Frontal cortex (tissue), 4 donors: ENCODE data around the gene UST. TPM values are rescaled to one million over a fixed set of nuclear protein-coding genes. Genes with fewer than 3 reads are reported as not detected.
A peak's percentile ranks its signal among the peaks of the same experiment; 100 is the strongest.
"Not testable (repeated sequence)": the region's sequence is repeated elsewhere in the genome, so short reads cannot be mapped to it uniquely, and the experiment has no call there.

Source experiments
- DNase-seq, 2 donors: peaks; one replicate each; pipeline ENCODE4 v3.0.0; 2012; ENCODE audit warnings: low spot score in 2 of 2
- FAIRE-seq: peaks from 2 replicates; lab custom pipeline; 2012; peaks lifted over from hg19 to GRCh38; lab: Jason Lieb, UNC
- total RNA-seq: library from RNA; depleted of rRNA; stranded (reverse); fragments of >200 nt; gene quantifications from one replicate; pipeline ENCODE4 v1.2.3, GENCODE V29; 2014
- donor health status: control.
- donor health status: control.
- donor health status: control.

UST gene
- total RNA-seq, 1 donor from 2014 or later: 39.5 TPM

- no peak for DNase-seq
- FAIRE-seq: no peak
Observed at GRCh38 chr6:148854096-148854495, 107.3 kb downstream of the UST start.

GRCh38 chr6:148854992-148855391, 108.2 kb downstream of the UST start:
- no peak for DNase-seq
- FAIRE-seq: no peak

- FAIRE-seq (no peak), DNase-seq (no peak)
Observed at GRCh38 chr6:148855744-148856143, 108.9 kb downstream of the UST start.

GRCh38 chr6:148857798-148858390, 111.1 kb downstream of the UST start:
- no peak for FAIRE-seq

GRCh38 chr6:148864132-148864531, 117.3 kb downstream of the UST start:
- not testable (repeated sequence) for FAIRE-seq, DNase-seq

More at GRCh38 chr6:148857798-148858390, 111.1 kb downstream of the UST start:
- no peak for DNase-seq

GRCh38 chr6:148864941-148865340, 118.1 kb downstream of the UST start:
- no peak for FAIRE-seq
- DNase-seq: no peak

- FAIRE-seq (no peak), DNase-seq (no peak)
Observed at GRCh38 chr6:148866657-148867268, 119.9 kb downstream of the UST start.

GRCh38 chr6:148867862-148868261, 121.0 kb downstream of the UST start:
- peak in 1 of 2 donors; percentile 14 for DNase-seq
- no peak for FAIRE-seq

- DNase-seq: no peak
- FAIRE-seq: no peak
Observed at GRCh38 chr6:148868314-148868713, 121.5 kb downstream of the UST start.

GRCh38 chr6:148868901-148869300, 122.1 kb downstream of the UST start:
- DNase-seq: no peak
- no peak for FAIRE-seq

- FAIRE-seq (no peak), DNase-seq (no peak)
Observed at GRCh38 chr6:148869585-148869984, 122.8 kb downstream of the UST start.

- no peak for FAIRE-seq
- no peak for DNase-seq
Observed at GRCh38 chr6:148873154-148873553, 126.3 kb downstream of the UST start.

GRCh38 chr6:148873868-148874267, 127.0 kb downstream of the UST start:
- DNase-seq (no peak), FAIRE-seq (no peak)

GRCh38 chr6:148874698-148875293, 128.0 kb downstream of the UST start:
- DNase-seq (peak; percentile 12 to 17), FAIRE-seq (no peak)

- no peak for FAIRE-seq
- DNase-seq: no peak
Observed at GRCh38 chr6:148878683-148879082, 131.9 kb downstream of the UST start.

- DNase-seq, FAIRE-seq: not testable (repeated sequence)
Observed at GRCh38 chr6:148880742-148881141, 133.9 kb downstream of the UST start.

- FAIRE-seq (no peak), DNase-seq (no peak)
Observed at GRCh38 chr6:148881593-148882311, 134.9 kb downstream of the UST start.

GRCh38 chr6:148883270-148883669, 136.4 kb downstream of the UST start:
- no peak for DNase-seq
- no peak for FAIRE-seq

GRCh38 chr6:148884461-148884860, 137.6 kb downstream of the UST start:
- FAIRE-seq: no peak
- DNase-seq: no peak

GRCh38 chr6:148885136-148885865, 138.5 kb downstream of the UST start:
- no peak for DNase-seq
- no peak for FAIRE-seq
